Activated naive CD4-positive, alpha-beta T cell treated with Interleukin-2 at 50 U/mL for 16 hours (primary cell): Measurements from ENCODE around the gene HOXD9.

Source experiments
- DNase-seq: peaks from one replicate; pipeline ENCODE4 v3.0.0-alpha.2; 2020

The HOXD9 gene

DNA sequence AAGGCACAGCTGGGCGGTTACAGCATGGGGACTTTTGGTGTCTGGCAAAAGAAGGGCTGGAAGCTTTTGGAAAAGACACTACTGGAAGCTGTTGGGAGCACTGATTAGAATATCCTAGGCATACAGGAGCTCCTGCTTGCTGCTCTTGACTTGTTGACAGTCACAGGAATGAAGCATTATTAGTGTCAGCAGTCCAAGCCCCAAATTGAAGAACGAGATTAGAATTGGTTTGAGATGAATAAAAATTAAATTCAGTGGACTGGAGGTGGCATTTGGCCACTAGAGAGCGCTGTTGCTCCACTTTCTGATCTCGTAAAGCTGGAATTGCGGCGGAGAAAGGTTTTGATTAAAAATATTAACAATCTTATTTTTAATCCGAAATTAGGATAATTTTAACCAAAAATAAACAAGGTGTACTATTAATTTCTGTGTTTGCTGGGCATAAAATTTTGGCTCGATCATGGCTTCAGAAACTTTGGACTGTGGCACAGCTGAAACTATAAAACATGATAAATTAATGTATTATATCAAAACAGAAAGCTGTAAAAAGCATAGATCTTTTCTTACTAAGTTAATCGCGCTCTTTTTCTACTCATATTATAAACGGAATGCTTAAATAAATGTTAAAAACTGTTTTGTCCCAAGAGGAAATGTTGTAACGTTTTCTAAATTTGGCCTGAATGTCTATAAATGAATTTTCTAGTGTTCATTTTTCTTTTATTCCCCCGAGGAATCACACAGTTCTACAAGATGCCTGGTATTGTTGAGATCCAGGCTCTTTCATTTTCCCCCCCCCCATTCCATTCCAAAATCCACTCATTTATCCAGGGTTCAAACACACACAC lies 4.6 kb downstream of the HOXD9 start:
- peak; percentile 69 for DNase-seq

DNA sequence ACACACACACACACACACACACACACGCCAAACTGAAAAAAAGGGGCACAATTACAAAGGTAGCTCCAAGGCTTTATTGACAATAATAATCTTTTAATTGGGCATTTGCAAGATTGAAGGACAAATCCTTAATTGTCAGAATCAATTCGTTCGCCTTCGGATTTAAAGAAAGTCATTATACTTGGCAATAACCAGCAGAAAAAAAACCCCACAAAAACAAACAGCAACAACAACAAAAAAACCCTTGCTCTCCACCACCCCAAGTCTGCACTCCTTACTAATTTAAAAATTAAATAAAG lies 5.2 kb downstream of the HOXD9 start:
- DNase-seq, result no peak

DNA sequence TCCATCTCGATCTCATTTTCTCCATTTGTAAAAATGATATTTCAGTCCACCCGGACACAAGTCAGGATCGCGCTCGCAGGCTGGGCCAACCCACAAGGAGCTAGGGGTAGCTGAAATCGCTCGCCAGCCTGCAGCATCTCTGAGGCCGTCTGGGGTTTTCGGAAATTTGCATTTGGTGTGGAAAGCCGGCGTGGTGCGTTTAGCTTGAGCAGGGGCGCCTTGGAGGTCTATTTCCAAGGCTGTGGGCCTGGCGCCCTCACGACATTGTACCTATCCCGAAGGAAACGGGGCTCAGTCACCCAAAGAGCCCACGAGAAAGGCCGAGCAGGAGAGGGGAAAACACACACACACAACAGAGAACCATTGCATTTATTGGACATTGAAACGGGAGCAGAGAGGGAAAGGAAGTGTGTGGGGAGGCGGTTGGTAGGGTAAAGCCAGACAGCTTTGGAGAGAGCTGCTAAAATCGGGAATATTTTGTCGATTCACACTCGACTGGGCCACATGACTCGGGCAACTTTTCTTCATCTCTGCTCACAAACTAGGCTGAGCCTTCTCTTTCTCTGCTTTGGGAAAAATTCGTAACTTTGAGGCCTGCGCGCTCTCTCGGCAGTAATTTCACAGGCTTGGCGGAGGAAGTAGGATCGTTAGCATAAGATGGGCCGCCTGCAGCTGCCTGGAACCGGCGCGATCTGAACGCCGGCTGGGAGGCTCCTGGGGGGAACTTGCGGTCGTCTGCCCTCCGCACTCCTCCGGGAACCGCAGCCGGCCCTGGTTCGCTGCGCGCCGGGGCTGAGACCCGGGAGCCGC lies 5.9 kb downstream of the HOXD9 start:
- DNase-seq, result no peak

DNA sequence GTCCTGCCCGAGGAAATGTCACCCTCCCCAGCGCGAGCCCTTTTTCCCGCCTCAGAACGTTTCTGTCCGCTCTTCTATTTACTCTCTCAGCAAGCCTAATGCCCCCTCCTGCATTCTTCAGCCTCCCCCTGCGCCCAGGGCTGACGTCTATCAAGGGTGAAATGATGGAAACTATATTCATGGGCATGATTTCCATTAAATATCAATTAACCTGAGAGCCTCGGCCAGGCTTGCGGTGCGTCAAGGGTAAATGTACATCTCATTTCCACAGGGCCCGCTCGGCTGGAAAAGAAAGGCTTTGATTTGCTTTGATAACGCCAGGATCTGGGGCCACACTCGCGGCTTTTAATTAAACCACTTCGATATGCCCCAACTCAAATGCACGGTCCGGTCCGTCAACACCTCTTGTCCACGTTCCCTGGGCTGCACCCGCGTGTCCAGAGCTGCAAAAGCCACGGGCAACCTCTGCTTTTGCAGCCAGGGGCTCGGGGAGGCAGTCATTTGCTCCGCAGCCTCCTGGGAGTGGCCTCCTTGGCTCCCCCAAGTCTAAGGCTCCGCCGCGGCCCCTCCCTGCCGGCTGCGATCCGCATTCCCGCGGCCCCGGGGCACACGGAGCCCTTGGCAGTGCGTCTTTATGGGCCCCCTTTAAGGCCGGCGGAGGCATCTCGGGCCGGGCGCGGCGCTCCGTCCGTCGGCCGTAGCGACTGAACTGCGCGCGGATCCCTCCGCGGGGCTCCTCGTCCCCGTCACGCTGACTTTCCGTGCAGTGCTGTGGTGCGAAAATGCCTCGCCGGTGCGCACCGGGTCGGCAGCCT lies 6.7 kb downstream of the HOXD9 start, which contains the start of gene HOXD8:
HOXD8 (plus strand) TSS at position 724 of the 815 bp plus-strand sequence. CDS start 662 bp downstream, outside the sequence.
- peak; percentile 15 for DNase-seq

DNA sequence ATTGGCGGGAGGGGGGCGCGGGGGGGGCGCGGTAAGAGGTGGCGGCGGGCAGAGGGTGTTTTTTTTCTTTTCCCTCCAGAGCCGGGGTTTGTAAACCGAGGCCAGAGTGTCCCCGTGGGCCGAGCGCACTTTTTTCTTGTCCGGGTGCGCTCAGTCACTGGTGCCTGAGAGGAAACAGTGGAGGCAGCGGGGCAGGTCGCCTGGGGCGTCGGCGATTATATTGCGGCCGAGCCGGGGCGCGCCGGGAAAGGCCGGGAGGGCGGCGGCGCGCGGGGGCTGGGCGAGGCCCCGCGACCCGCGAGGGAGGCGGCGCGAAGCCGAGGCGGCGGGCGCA lies 7.3 kb downstream of the HOXD9 start:
- DNase-seq, result no peak

DNA sequence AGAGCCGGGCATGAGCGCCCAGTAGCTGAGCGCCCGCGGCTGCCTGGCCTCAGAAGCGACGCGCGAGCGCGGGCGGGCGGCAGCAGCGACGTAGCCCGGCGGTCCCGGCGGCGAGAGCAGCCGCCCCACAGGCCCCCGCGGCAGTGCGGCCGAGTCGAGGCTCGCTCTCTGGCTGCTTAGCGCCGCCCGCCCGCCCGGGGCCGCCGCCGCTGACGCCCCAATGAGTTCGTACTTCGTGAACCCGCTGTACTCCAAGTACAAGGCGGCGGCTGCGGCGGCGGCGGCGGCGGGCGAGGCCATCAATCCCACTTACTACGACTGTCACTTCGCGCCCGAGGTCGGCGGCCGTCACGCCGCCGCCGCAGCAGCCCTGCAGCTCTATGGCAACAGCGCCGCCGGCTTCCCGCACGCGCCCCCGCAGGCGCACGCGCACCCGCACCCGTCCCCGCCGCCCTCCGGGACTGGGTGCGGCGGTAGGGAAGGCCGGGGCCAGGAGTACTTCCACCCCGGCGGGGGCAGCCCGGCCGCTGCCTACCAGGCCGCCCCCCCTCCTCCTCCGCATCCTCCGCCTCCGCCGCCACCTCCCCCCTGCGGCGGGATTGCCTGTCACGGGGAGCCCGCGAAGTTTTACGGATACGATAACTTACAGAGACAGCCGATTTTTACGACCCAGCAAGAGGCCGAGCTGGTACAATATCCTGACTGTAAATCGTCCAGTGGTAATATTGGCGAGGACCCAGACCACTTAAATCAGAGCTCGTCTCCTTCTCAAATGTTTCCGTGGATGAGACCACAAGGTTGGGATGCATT lies 7.8 kb downstream of the HOXD9 start:
- DNase-seq, result peak; percentile 16

DNA sequence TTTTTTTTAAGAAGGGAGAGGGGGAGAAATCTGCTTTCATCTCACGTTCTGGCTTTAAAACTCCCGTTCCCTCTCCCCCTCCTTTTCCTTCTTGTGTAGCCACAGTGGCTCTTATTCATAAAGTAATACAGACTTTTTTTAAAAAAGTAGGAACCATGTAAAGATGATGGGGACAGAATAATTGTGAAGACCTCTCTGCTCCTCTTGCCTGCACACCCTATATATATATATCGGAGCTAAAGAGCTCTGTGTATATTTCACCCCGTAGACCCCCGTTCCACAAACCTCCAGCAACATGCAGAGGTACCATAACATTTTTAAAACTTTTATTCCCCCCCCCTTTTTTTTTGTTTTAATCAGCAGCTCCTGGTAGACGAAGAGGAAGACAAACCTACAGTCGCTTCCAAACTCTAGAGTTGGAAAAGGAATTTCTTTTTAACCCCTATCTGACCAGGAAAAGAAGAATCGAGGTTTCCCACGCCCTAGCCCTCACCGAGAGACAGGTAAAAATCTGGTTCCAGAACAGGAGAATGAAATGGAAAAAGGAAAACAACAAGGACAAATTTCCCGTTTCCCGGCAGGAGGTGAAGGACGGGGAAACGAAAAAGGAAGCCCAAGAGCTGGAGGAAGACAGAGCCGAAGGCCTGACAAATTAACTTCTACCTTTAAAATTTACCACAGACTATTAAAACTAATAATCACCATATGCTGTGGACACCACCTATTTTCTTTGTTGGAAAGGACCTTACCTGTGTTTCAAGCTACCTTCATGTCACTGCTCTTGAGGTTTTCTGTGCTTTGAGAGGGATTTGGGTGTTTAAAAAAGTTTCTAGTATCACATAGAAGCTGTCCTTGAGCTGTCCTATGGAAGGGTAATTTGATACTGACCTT lies 8.7 kb downstream of the HOXD9 start:
- DNase-seq, result no peak

DNA sequence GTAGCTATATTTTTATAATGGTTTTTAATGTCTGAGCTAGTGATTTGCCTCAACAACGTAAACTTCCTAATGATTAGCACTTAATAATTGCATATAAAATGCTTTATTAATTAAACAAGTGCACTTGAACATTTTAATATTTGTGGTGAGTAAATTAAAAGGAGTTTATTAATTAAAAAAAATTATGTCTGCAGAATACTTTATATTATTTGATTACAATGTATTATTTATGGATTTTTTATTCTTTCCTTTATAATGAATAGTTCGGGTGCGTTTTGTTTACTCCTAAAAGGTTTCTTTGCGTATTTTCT lies 9.3 kb downstream of the HOXD9 start:
- DNase-seq, result no peak

DNA sequence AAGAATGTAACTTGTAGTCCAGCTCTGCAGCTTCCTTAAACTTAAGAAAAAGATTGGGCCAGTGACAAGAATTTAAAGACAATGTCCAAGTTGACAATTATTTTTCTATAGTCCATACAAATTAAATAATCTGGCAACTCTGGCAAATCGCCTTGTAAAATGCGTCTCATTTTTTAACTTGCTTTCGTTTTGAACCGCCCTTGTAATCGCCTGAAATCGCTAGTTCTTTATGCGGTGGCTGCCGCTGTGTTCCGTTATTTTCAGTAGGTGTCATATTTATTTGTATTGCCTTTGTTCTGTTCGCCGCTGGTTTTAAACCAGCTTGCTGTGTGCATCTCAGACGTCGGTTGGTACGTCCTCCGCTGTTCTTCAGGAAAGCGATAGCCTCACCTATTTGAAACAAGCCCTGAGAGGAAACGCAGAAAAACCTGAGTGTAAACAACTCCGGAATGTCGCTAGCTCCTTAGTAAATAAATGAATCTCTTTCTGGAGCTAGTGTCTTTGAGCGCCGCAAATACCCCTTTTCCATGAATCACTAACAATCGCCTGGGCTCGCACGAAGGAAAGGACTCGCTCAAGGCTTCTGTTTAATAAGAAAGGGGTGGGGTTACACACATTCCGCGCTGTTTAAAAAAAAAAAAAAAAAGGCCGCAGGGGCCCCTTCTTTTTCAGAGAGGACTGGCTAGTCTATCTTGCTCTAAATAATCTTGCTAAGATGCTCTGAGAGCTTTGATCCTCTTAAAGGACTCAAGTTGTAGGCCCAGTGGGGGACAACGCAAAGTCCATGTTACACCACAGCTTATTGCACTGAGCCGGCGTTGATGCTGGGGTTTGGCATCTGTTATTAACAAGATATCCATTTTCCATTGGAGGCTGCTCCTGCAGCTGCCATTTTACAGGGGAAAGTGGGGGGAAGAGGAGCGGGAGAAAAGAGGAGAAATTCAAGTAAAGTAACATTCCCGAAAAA lies 10.0 kb downstream of the HOXD9 start:
- no peak for DNase-seq

DNA sequence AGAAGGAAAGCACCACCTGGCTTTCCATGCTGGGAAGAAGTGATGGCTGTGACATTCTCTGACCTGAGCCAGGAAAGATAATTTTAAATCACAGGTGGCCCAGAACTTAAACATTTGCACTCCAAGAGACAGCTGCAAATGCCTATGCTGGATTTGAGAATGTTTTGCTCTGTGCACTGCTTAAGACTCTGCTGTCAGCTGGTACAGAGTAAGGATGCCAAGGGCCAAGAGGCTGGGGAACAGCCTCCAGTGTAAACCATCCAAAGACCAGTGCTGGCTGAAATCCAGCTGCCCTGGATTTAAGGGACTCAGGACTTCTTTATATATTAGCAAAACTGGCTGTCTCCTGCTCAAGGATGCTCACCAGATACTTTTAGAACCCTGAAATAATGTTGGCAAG lies 10.9 kb downstream of the HOXD9 start:
- no peak for DNase-seq

DNA sequence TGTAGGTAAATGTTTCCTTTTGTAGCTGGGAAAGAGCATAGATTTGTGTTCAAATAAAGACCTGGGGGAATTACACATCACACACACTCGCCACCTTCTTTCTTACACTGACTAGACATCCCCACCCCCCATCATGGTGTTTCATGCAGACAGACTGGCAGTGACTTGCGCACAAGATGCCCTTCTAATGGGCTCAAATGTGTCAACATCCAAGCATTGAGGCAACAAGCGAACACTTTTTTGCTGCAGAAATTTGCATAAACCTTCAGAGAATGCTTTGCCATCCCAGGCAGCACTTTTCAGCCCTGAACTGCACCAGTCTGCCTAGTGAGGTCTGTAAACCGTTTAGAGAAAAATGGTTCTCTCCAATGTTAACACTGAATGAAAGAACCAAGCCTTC lies 11.5 kb downstream of the HOXD9 start:
- no peak for DNase-seq

DNA sequence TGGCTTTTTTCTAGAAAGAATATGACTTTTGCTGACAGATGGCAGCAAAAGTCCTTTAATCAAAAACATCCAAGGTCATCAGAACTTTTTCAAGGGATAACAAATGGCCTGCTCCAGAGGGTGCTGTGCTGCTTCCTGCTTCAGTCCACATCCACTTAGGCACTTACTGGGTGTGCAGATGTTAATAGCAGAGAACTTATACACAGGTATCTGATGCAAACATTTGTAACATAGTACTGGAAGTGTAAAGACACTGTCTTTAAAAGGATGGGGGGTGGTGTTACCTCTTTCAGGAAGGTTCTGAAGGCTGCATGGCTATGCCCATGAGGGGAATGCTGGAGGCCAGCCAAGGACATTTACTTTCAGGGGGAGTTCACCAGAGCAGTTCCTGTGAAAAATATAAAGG lies 12.5 kb downstream of the HOXD9 start:
- no peak for DNase-seq

DNA sequence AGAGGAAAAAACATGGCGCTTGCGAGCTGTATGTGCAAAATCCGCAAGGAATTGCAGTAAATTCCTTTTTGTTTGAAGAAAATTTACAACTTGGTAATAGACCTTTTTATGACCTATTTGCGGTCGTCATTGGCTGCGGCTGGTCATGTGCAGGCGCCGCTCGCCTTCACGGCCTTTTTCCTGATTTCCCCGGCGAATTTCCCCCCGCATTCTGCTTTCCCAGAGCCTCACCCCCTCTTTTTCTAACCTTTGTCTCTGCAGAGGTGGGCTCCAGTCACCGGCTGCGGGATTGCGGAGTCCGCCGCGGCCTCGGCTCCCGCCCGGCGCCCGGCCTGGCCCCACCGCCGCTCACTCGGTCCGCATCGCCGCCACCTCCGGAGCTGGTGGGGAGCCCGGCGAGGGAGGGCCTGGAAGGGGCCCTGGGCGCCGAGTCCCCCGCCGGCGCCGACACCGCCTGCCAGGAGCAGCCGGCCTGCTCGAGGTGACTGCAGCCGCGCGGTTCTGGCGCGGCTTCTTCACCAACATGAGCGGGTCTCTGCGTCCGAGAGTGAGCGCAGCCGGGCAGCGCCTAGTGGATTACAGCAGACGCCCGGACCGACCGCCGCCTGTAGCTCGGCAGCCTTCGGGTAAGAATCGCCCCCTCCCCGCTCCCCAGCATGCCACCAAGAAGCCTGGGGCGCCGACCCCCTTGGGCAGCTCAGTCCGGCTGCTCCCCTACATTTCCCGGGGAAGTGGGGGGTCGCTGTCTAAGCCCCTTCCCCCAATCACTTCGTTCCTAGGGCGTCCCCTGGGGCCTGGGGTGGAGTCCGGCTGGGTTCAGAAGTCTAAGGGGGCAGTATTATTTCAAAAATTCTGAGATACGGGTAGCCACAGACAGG lies 14.1 kb downstream of the HOXD9 start:
- DNase-seq, result no peak

DNA sequence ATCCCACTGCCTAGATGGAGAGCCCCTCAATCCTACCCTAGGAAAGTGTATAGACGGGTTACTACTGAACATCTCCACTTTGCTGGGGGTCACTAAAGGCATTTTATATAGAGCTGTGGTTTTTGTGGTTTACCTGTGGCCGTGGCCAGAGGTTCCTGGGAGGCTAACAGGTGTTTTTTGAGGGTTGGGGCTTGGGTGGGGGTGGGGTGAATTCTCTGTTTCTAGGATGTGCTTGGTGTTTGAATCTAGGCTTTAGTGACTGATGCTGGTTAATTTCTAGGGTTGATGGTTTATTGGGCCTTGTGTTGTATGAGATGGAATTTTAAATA lies 14.7 kb downstream of the HOXD9 start:
- DNase-seq, result no peak

DNA sequence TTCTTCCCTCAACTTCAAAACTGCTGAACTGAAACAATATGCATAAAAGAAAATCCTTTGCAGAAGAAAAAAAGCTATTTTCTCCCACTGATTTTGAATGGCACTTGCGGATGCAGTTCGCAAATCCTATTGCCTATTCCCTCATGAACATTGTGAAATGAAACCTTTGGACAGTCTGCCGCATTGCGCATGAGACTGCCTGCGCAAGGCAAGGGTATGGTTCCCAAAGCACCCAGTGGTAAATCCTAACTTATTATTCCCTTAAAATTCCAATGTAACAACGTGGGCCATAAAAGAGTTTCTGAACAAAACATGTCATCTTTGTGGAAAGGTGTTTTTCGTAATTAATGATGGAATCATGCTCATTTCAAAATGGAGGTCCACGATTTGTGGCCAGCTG lies 15.4 kb downstream of the HOXD9 start:
- no peak for DNase-seq

DNA sequence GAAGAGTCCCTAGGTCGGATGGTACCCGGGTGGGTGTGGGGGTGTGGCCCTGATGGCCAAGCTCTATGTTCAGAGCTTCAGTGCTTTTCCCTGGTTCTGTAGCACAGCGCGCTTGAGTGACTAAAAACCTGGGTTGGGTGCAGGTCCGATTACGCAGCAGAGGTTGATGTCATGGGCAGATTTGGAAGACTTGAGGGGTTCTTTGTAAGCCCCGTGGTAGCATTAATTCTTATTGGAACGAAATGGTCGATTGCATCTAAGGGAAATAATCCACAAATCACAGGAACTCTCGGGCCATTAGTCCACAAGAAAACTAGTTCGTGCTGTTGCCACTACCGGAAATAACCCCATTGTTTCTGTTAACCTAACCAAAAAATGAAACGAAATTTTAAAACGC lies 16.0 kb downstream of the HOXD9 start:
- DNase-seq, result no peak

DNA sequence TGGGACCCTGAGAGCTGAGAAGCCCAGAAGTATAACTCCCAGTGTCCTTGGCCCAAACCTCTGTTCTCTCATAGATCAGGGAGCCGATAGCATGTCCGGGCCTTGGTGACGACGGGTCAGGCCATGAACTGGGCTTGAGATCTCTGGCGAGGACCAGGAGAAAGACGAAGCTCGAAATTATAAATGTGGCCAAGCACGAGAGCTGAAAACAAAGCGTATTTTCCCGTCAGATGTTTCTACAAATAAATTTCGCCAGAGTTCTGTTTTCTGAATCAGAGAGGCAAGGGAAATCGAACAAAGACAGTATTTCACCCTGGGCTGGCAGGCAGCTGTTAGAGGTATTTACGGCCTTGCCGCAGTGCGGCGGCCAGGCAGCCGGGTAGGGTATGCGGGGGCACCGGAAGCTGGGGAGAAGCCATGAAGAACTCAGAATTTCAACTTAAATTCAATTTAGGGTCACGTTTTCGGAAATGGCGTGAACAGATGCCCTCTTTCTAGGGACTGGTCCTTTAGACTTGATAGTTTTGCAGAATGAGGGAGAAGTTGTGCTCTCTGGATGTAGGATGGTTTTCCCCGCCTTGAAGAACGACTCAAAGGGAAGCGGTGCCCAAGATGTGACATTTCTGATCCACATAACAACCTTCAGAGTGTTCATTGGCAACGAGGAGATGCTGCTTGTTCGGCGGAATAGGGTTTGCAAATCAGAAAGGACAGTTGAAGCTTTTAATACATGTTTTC lies 16.6 kb downstream of the HOXD9 start:
- no peak for DNase-seq

DNA sequence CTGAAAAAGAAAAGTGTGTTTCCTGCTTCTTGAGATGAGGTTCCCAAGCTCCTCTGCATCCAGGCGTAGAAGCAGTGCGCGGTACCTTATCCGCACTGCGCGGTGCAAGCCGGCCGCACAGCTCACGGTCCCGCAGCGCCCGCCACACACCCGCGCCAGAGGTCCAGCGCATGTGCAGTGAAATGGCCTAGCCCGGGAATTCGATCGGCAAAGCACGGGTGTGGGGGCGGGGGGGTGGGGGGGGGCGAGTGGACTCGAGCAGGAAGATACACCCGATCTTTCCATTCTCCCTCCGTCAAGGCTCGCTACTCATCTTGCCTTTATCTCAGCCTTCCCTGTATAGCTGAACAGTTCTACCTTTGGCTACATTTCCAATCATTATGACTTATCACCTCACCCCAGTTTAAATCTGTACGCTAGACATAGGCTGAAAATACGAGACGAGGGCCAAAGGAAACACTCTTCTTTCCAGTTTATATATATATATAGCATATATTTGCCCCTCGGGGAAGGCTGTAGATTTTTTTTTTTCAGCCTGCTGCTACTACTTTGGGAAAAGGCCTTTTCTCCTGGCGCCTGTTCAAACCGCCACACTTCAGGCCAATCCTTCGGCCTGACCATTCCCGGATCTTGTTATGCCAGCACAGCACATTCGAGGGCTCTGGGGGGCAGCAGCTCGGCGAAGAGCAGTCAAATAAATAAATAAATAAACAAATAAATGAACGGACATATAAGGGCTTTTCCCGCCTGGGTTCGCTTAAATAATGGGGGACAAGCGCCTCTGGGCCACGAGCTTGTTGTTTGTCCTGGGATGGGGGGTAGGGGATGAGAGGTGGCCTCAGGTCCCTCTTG lies 17.4 kb downstream of the HOXD9 start:
- DNase-seq, result no peak
